Activated CD4-positive, alpha-beta memory T cell treated with anti-CD3 and anti-CD28 coated beads, Interleukin-2, amount 10 ng/mL, durations not matched to agents 7 days and 5 days (primary cell): ENCODE data around the gene CDCP2. TPM values are rescaled to one million over a fixed set of nuclear protein-coding genes. Genes with fewer than 3 reads are reported as not detected.
"Not testable (repeated sequence)": the region's sequence is repeated elsewhere in the genome, so short reads cannot be mapped to it uniquely, and the experiment has no call there.

Experiments used
- CTCF ChIA-PET: fragments of 350-600 bp; sonication (Branson Sonifier 250); formaldehyde crosslinking; loops from one replicate; lab custom pipeline; 2021; ENCODE audit warnings: antibody characterized with exemption, inconsistent platforms; lab: Charles Lee
- POLR2A ChIA-PET: fragments of 350-600 bp; sonication (Branson Sonifier 250); formaldehyde crosslinking; loops from one replicate; lab custom pipeline; 2021; ENCODE audit warnings: antibody characterized with exemption; lab: Charles Lee
- DNase-seq: peaks from one replicate; pipeline ENCODE4 v3.0.0-alpha.2; 2020
- H3K27ac Mint-ChIP-seq: one replicate; pipeline ENCODE4 v1.8.0; 2021; ENCODE audit warnings: mild to moderate bottlenecking, mixed read lengths
- H3K27me3 Mint-ChIP-seq: one replicate; pipeline ENCODE4 v1.8.0; 2021; ENCODE audit warnings: mixed read lengths
- H3K36me3 Mint-ChIP-seq: one replicate; pipeline ENCODE4 v1.8.0; 2021; ENCODE audit warnings: low read depth, mixed read lengths
- H3K4me1 Mint-ChIP-seq: one replicate; pipeline ENCODE4 v1.8.0; 2021; ENCODE audit warnings: mixed read lengths
- H3K4me3 Mint-ChIP-seq: one replicate; pipeline ENCODE4 v1.8.0; 2021; ENCODE audit warnings: mild to moderate bottlenecking, mixed read lengths
- H3K9me3 Mint-ChIP-seq: one replicate; pipeline ENCODE4 v1.8.0; 2021; ENCODE audit warnings: mixed read lengths
- total RNA-seq, 2 experiments: library from RNA; stranded (reverse); gene quantifications; one replicate each; pipeline ENCODE4 v1.2.3, GENCODE V29; 2021

The CDCP2 gene
- total RNA-seq, 2 experiments from 2014 or later: not detected

- Mint-ChIP-seq H3K4me1 (peaks cover 11% of the 10 kb centered on the region), H3K36me3 (no peaks in the 10 kb centered on the region), H3K27me3 (no peaks in the 10 kb centered on the region), H3K4me3 (no peak overlapping the region), H3K9me3 (no peaks in the 10 kb centered on the region), H3K27ac (no peak overlapping the region)
- POLR2A ChIA-PET: no interaction called here
- DNase-seq: no peak
- CTCF ChIA-PET: no interaction called here
Measured at GRCh38 chr1:54177726-54178125, 24.9 kb upstream of the CDCP2 start.

- Mint-ChIP-seq H3K4me1 (peaks cover 14% of the 10 kb centered on the region), H3K4me3 (no peak overlapping the region), H3K27ac (no peak overlapping the region), H3K27me3 (no peaks in the 10 kb centered on the region), H3K9me3 (no peaks in the 10 kb centered on the region), H3K36me3 (no peaks in the 10 kb centered on the region)
- ChIA-PET POLR2A (no interaction called here), CTCF (no interaction called here)
- no peak for DNase-seq
Measured at GRCh38 chr1:54176621-54177327, 24.0 kb upstream of the CDCP2 start.

DNA sequence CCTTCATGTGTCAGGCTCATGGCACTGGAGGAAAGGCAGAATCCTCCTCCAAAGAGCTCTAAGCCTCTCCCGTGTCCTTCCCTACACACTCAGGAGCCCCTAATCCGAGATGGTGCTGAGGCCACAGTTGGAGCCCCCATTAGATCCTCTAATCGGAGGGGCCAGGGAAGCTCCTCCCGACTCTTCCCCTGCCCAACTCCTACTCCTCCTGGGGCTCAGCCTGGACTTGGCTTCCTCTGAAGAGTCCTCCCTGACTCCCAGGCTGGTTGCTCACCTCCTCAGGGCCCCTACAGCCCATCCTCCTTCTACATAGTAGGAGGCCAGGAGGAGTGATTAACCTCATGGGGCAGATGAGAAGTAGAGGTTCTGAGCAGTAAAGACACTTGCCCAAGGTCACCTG is 21.3 kb upstream of the CDCP2 start:
- Mint-ChIP-seq H3K4me1 (peaks cover 18% of the 10 kb centered on the region), H3K36me3 (no peaks in the 10 kb centered on the region), H3K4me3 (no peak overlapping the region), H3K27ac (no peak overlapping the region), H3K9me3 (no peaks in the 10 kb centered on the region), H3K27me3 (no peaks in the 10 kb centered on the region)
- no peak for DNase-seq
- POLR2A ChIA-PET: interaction anchor here (1.4 kb wide), 1 partner anchor 28 kb away, joined by 3 read pairs; no protein-coding TSS in a partner anchor
- CTCF ChIA-PET: interaction anchor here (0.6 to 1.6 kb wide), 3 partner anchors 7 to 316 kb away, joined by 3 to 6 read pairs (median 4); no protein-coding TSS in a partner anchor

DNA sequence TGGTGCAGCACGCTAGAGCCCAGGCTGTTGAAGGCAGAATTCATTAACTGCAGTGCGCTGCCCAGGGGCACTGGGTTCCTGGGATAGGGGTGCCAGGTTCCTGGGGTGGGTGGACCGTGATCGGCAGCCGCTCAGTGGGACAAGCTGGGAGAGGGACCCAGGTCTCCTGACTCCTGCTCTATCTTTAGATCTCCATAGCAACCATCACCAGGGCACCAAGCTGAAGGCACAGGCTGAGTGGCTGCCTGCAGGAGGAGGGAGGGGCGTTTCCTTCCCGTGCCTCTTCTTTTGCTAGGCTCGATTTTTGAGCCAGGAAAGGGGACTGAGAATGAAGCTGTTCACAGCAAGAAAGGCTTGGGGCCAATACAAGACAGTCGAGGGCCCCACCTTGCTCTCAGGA is 20.9 kb upstream of the CDCP2 start:
- H3K27me3 Mint-ChIP-seq: no peaks in the 10 kb centered on the region
- peaks cover 18% of the 10 kb centered on the region for H3K4me1 Mint-ChIP-seq
- H3K27ac Mint-ChIP-seq: no peak overlapping the region
- no peaks in the 10 kb centered on the region for H3K9me3 Mint-ChIP-seq
- no peaks in the 10 kb centered on the region for H3K36me3 Mint-ChIP-seq
- no peak overlapping the region for H3K4me3 Mint-ChIP-seq
- CTCF ChIA-PET: interaction anchor here (0.6 to 1.6 kb wide), 3 partner anchors 8 to 316 kb away, joined by 3 to 6 read pairs (median 4); no protein-coding TSS in a partner anchor
- DNase-seq: no peak
- POLR2A ChIA-PET: interaction anchor here (1.4 kb wide), 1 partner anchor 28 kb away, joined by 3 read pairs; no protein-coding TSS in a partner anchor

- Mint-ChIP-seq H3K27ac (no peak overlapping the region), H3K36me3 (no peaks in the 10 kb centered on the region), H3K9me3 (no peaks in the 10 kb centered on the region), H3K27me3 (no peaks in the 10 kb centered on the region), H3K4me3 (no peak overlapping the region), H3K4me1 (peaks cover 18% of the 10 kb centered on the region)
- CTCF ChIA-PET: interaction anchor here (0.6 to 1.6 kb wide), 5 partner anchors 8 to 317 kb away, joined by 3 to 6 read pairs (median 4); no protein-coding TSS in a partner anchor
- no peak for DNase-seq
- POLR2A ChIA-PET: interaction anchor here (1.4 kb wide), 1 partner anchor 29 kb away, joined by 3 read pairs; no protein-coding TSS in a partner anchor
Measured at GRCh38 chr1:54172614-54173599, 20.1 kb upstream of the CDCP2 start.

GRCh38 chr1:54171606-54172005 is 18.8 kb upstream of the CDCP2 start:
- ChIA-PET CTCF (interaction anchor here (1.6 to 2.3 kb wide), 2 partner anchors 10 to 328 kb away, joined by 4 to 6 read pairs; no protein-coding TSS in a partner anchor), POLR2A (no interaction called here)
- no peak overlapping the region for H3K27ac Mint-ChIP-seq

GRCh38 chr1:54171016-54171415 is 18.2 kb upstream of the CDCP2 start:
- CTCF ChIA-PET: interaction anchor here (1.6 to 2.3 kb wide), 2 partner anchors 11 to 329 kb away, joined by 4 to 6 read pairs; no protein-coding TSS in a partner anchor
- Mint-ChIP-seq H3K4me1 (peaks cover 18% of the 10 kb centered on the region), H3K36me3 (no peaks in the 10 kb centered on the region), H3K4me3 (no peak overlapping the region), H3K9me3 (no peaks in the 10 kb centered on the region), H3K27ac (no peak overlapping the region), H3K27me3 (no peaks in the 10 kb centered on the region)
- POLR2A ChIA-PET: no interaction called here
- no peak for DNase-seq

More at GRCh38 chr1:54171606-54172005, 18.8 kb upstream of the CDCP2 start:
- H3K36me3 Mint-ChIP-seq: no peaks in the 10 kb centered on the region
- no peaks in the 10 kb centered on the region for H3K27me3 Mint-ChIP-seq
- no peak overlapping the region for H3K4me3 Mint-ChIP-seq
- H3K4me1 Mint-ChIP-seq: peaks cover 18% of the 10 kb centered on the region
- no peaks in the 10 kb centered on the region for H3K9me3 Mint-ChIP-seq
- no peak for DNase-seq

- no peaks in the 10 kb centered on the region for H3K9me3 Mint-ChIP-seq
- DNase-seq: no peak
- H3K4me1 Mint-ChIP-seq: peaks cover 15% of the 10 kb centered on the region
- ChIA-PET POLR2A (no interaction called here), CTCF (interaction anchor here (1.0 to 2.7 kb wide), 2 partner anchors 13 kb away, joined by 3 to 8 read pairs; no protein-coding TSS in a partner anchor)
- H3K36me3 Mint-ChIP-seq: no peaks in the 10 kb centered on the region
- H3K27ac Mint-ChIP-seq: no peak overlapping the region
- H3K27me3 Mint-ChIP-seq: no peaks in the 10 kb centered on the region
- no peak overlapping the region for H3K4me3 Mint-ChIP-seq
Measured at GRCh38 chr1:54169068-54169467, 16.3 kb upstream of the CDCP2 start.

DNA sequence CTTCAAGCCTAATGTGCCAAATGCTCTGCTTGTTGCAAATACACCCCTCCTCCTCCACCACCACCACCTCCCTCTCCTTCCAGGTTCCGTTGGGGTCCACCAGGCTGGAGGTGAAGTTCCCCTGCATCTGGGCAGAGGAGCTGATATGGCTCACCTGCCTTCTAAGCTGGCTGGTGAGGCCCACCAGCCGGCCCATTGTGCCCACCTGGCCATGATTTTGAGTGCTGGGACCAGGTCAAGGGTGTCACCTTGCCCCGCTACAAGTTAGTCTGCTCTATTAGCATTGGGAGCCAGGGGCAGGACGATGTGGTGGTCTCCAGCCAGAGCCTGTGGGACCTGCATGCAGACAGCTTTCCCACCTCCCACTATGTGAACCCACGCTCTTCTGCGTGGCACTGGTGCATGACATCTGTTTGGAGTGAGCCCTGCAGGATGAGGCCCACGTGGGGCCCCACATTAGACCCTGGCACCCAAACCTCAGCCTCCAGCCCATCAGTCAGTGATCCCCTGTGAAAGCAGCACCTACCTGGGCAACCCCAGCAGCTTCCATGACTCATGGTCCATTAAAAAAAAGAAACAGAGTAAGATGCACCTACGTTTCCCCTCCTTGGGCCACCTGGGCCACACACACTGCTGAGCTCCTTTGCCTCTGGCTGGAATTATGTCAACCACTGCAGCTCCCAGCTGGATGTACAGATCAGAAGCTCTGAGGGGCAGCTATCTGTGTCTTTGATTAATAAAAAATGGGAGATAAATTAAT is 15.6 kb upstream of the CDCP2 start:
- CTCF ChIA-PET: interaction anchor here (2.7 kb wide), 1 partner anchor 13 kb away, joined by 8 read pairs; no protein-coding TSS in a partner anchor
- Mint-ChIP-seq H3K4me1 (peaks cover 10% of the 10 kb centered on the region), H3K27ac (no peak overlapping the region), H3K36me3 (no peaks in the 10 kb centered on the region), H3K4me3 (no peak overlapping the region), H3K9me3 (no peaks in the 10 kb centered on the region), H3K27me3 (no peaks in the 10 kb centered on the region)
- POLR2A ChIA-PET: no interaction called here
- DNase-seq: no peak

DNA sequence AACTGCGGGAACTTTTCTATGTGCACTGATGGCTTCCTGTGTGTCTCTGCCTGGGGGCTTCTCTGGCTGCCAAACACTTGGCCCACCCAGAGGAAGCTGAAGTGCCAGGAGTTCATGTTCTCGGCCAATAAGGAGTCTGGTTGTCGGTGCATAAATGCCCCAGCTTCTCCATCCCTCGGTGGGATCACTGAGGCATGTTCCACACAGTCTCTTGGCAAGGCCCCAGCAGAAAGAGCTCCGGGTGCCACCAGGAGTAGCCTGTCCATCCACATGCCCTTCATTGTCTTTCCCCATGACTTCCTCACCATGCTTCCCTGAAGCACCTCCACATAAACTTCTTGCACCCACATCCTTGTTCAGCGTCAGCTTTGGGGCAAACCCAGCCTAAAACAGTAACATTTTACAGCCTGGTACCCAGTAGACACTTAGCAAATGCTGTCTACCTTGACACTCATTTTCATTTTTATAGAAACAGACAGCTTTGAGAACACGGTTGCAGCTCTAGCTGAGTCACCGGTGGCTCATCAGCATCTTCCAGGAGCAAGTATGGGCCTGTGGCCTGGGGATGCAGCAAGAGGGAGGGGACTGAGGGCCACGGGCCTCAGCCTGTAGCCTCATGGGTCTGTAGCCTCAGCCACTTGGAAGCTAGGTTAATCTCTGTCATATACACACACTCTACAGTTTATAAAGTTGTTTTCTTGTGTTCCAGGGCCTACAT is 14.8 kb upstream of the CDCP2 start:
- POLR2A ChIA-PET: no interaction called here

DNA sequence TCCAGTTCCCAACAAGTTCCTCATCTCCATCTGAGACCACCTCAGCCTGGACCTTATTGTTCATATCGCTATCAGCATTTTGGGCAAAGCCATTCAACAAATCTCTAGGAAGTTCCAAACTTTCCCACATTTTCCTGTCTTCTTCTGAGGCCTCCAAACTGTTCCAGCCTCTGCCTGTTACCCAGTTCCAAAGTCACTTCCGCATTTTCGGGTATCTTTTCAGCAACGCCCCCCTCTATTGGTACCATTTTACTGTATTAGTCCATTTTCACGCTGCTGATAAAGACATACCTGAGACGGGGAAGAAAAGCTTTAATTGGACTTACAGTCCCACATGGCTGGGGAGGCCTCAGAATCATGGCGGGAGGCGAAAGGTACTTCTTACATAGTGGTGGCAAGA is 13.6 kb upstream of the CDCP2 start:
- H3K27me3 Mint-ChIP-seq, H3K4me1 Mint-ChIP-seq, H3K9me3 Mint-ChIP-seq, H3K27ac Mint-ChIP-seq, DNase-seq, H3K4me3 Mint-ChIP-seq, POLR2A ChIA-PET, H3K36me3 Mint-ChIP-seq: not testable (repeated sequence)
- CTCF ChIA-PET: interaction anchor here (2.7 kb wide), 1 partner anchor 15 kb away, joined by 8 read pairs; no protein-coding TSS in a partner anchor

More for the DNA sequence above, 14.8 kb upstream of the CDCP2 start:
- no peaks in the 10 kb centered on the region for H3K36me3 Mint-ChIP-seq
- no peak overlapping the region for H3K4me3 Mint-ChIP-seq
- H3K27me3 Mint-ChIP-seq: no peaks in the 10 kb centered on the region
- CTCF ChIA-PET: interaction anchor here (2.7 kb wide), 1 partner anchor 14 kb away, joined by 8 read pairs; no protein-coding TSS in a partner anchor
- no peak overlapping the region for H3K27ac Mint-ChIP-seq
- no peaks in the 10 kb centered on the region for H3K9me3 Mint-ChIP-seq
- no peak for DNase-seq
- H3K4me1 Mint-ChIP-seq: peaks cover 6% of the 10 kb centered on the region
